OCI-LY7 (cell line): ENCODE results near the gene COL23A1.

Source experiments
- EZH2phosphoT487 ChIP-seq: fragments of 200-600 bp; sonication (generic); IDR thresholded peaks from 2 replicates; pipeline ENCODE4 v1.6.1; 2018; ENCODE audit warnings: low read depth, borderline replicate concordance, mild to moderate bottlenecking, mixed run types, antibody characterized with exemption, low read length, moderate library complexity, mixed read lengths
- TF ChIP-seq, protein P1 (sequence below): fragments of 200-600 bp; sonication (generic); conservative IDR thresholded peaks from 2 replicates; pipeline ENCODE4 v1.5.1; 2014; ENCODE audit warnings: mild to moderate bottlenecking, antibody characterized with exemption, low read length, moderate library complexity, mixed read lengths

DNA sequence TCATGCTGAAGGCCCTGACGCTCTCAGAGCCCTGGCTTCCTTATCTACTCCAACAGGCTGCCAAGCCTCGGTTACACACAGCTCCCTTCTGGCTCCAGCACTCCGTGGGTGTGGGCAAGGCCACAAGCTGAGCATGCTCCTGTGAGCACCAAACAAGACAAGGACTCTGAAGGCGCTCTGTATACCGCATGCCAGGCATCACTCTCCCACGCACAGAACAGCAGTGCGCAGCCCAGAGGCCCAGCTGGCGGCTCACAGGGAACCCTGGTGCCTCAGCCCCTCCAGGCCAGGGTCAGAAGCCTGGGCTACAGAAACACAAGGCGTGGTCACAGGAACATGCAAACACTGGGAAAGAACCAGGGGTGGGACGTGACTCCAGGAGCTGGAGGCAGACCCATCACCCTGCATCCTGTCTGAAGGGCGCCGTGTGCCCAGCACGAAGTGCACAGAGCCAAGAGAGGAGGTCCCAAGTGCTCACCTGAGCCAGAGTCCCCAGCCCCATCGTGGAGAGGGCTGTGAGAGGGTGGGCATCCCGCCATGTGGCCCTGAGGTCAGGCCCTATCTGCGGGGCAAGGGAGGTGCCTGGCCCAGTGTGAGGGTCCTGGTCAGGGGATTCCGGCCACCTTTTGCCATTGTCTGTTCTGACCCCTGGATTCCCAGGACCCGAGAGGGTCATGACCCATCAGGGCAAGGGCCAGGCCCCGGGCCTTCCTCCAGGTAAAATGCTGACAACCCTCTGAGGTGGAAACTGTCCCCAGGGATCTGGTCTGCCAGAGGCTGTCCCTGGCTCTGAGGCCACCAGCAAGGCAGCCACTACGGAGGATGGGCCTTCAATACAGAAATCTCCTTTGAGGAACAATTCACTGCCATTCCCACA, 54.7 kb downstream of the COL23A1 start:
- TF ChIP-seq, protein P1, sequence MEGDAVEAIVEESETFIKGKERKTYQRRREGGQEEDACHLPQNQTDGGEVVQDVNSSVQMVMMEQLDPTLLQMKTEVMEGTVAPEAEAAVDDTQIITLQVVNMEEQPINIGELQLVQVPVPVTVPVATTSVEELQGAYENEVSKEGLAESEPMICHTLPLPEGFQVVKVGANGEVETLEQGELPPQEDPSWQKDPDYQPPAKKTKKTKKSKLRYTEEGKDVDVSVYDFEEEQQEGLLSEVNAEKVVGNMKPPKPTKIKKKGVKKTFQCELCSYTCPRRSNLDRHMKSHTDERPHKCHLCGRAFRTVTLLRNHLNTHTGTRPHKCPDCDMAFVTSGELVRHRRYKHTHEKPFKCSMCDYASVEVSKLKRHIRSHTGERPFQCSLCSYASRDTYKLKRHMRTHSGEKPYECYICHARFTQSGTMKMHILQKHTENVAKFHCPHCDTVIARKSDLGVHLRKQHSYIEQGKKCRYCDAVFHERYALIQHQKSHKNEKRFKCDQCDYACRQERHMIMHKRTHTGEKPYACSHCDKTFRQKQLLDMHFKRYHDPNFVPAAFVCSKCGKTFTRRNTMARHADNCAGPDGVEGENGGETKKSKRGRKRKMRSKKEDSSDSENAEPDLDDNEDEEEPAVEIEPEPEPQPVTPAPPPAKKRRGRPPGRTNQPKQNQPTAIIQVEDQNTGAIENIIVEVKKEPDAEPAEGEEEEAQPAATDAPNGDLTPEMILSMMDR, result no peak
- no peak for TF ChIP-seq EZH2phosphoT487
